Stomach smooth muscle (tissue), 2 donors: ENCODE results near the gene SYNE2.
"Not testable (repeated sequence)": the region's sequence is repeated elsewhere in the genome, so short reads cannot be mapped to it uniquely, and the experiment has no call there.

ENCODE experiments used
- H3K27ac ChIP-seq: one replicate; pipeline ENCODE4 v1.7.0; 2013; ENCODE audit warnings: mild to moderate bottlenecking, low read length, inconsistent platforms
- H3K27me3 ChIP-seq, 2 donors: one replicate each; pipeline ENCODE4 v1.7.0; 2013; ENCODE audit warnings: low read length in 2 of 2; ENCODE audit not compliant: insufficient read depth in 2 of 2, control insufficient read depth in 1 of 2
- H3K36me3 ChIP-seq, 2 donors: one replicate each; pipeline ENCODE4 v1.7.0; 2013; ENCODE audit warnings: low read length in 2 of 2; ENCODE audit not compliant: control insufficient read depth in 2 of 2, insufficient read depth in 2 of 2
- H3K4me1 ChIP-seq: one replicate; pipeline ENCODE4 v1.7.0; 2013; ENCODE audit warnings: low read length; ENCODE audit not compliant: control insufficient read depth, insufficient read depth
- H3K4me3 ChIP-seq, 2 donors: one replicate each; pipeline ENCODE4 v1.7.0; 2013; ENCODE audit warnings: low read length in 2 of 2
- H3K9ac ChIP-seq, 2 donors: one replicate each; pipeline ENCODE4 v1.7.0; 2013; ENCODE audit warnings: low read length in 2 of 2, mild to moderate bottlenecking in 1 of 2
- H3K9me3 ChIP-seq, 2 donors: one replicate each; pipeline ENCODE4 v1.7.0; 2013; ENCODE audit warnings: low read length in 2 of 2; ENCODE audit not compliant: control insufficient read depth in 2 of 2
- donor health status: healthy.
- donor health status: Pancreatic carcinoma.

The SYNE2 gene

GRCh38 chr14:63854330-63854729 lies 1.5 kb downstream of the SYNE2 start:
- Histone ChIP-seq H3K4me1 (peaks cover 3% of the 10 kb centered on the region), H3K27me3 (peaks cover 3 to 15% of the 10 kb centered on the region in 2 donors), H3K9ac (peak overlapping the region in 1 of 2 donors; percentile 51), H3K27ac (no peak overlapping the region), H3K36me3 (no peaks in the 10 kb centered on the region), H3K4me3 (peak overlapping the region; percentile 77 to 84), H3K9me3 (no peaks in the 10 kb centered on the region)

- no peaks in the 10 kb centered on the region for H3K36me3 ChIP-seq
- no peak overlapping the region for H3K27ac ChIP-seq
- H3K9me3 ChIP-seq, result no peaks in the 10 kb centered on the region
- H3K4me3 ChIP-seq, result no peak overlapping the region
- H3K9ac ChIP-seq, result no peak overlapping the region
- peaks cover 3% of the 10 kb centered on the region for H3K4me1 ChIP-seq
- peaks cover 3 to 17% of the 10 kb centered on the region in 2 donors for H3K27me3 ChIP-seq
These were observed 2.5 kb downstream of the SYNE2 start for GRCh38 chr14:63855281-63855680.

- no peak overlapping the region for H3K9ac ChIP-seq
- H3K27me3 ChIP-seq, result peaks cover 3 to 17% of the 10 kb centered on the region in 2 donors
- peaks cover 3% of the 10 kb centered on the region for H3K4me1 ChIP-seq
- no peak overlapping the region for H3K4me3 ChIP-seq
- no peaks in the 10 kb centered on the region for H3K36me3 ChIP-seq
- no peaks in the 10 kb centered on the region for H3K9me3 ChIP-seq
- no peak overlapping the region for H3K27ac ChIP-seq
These were observed 4.7 kb downstream of the SYNE2 start for GRCh38 chr14:63857466-63858030.

GRCh38 chr14:63860146-63860545 lies 7.3 kb downstream of the SYNE2 start:
- no peak overlapping the region for H3K4me3 ChIP-seq
- peaks cover 3 to 16% of the 10 kb centered on the region in 2 donors for H3K27me3 ChIP-seq
- no peak overlapping the region for H3K9ac ChIP-seq
- H3K27ac ChIP-seq, result no peak overlapping the region
- H3K36me3 ChIP-seq, result no peaks in the 10 kb centered on the region
- H3K4me1 ChIP-seq, result no peaks in the 10 kb centered on the region
- no peaks in the 10 kb centered on the region for H3K9me3 ChIP-seq

GRCh38 chr14:63862163-63862562 lies 9.4 kb downstream of the SYNE2 start:
- H3K36me3 ChIP-seq, result no peaks in the 10 kb centered on the region
- H3K9ac ChIP-seq, result no peak overlapping the region
- H3K9me3 ChIP-seq, result no peaks in the 10 kb centered on the region
- H3K4me1 ChIP-seq, result no peaks in the 10 kb centered on the region
- H3K4me3 ChIP-seq, result no peak overlapping the region
- H3K27ac ChIP-seq, result no peak overlapping the region
- H3K27me3 ChIP-seq, result peaks cover 0 to 3% of the 10 kb centered on the region in 2 donors

- H3K27ac ChIP-seq, result no peak overlapping the region
- H3K9me3 ChIP-seq, result no peaks in the 10 kb centered on the region
- H3K9ac ChIP-seq, result no peak overlapping the region
- no peaks in the 10 kb centered on the region for H3K36me3 ChIP-seq
- peaks cover 0 to 3% of the 10 kb centered on the region in 2 donors for H3K27me3 ChIP-seq
- H3K4me3 ChIP-seq, result no peak overlapping the region
- H3K4me1 ChIP-seq, result no peaks in the 10 kb centered on the region
These were observed 10.2 kb downstream of the SYNE2 start for GRCh38 chr14:63863004-63863403.

- H3K27ac ChIP-seq, H3K9ac ChIP-seq, H3K4me1 ChIP-seq, H3K36me3 ChIP-seq, H3K4me3 ChIP-seq, H3K27me3 ChIP-seq, H3K9me3 ChIP-seq: not testable (repeated sequence)
These were observed 12.0 kb downstream of the SYNE2 start for GRCh38 chr14:63864775-63865174.

- Histone ChIP-seq H3K36me3 (no peaks in the 10 kb centered on the region), H3K9ac (no peak overlapping the region), H3K4me3 (no peak overlapping the region), H3K27ac (no peak overlapping the region), H3K27me3 (no peaks in the 10 kb centered on the region), H3K4me1 (peaks cover 2% of the 10 kb centered on the region), H3K9me3 (no peaks in the 10 kb centered on the region)
These were observed 15.4 kb downstream of the SYNE2 start for GRCh38 chr14:63867933-63868921.

- not testable (repeated sequence) for H3K27ac ChIP-seq, H3K27me3 ChIP-seq, H3K36me3 ChIP-seq, H3K9ac ChIP-seq, H3K9me3 ChIP-seq, H3K4me1 ChIP-seq
- peak overlapping the region in 1 of 2 donors; percentile 40 for H3K4me3 ChIP-seq
These were observed 17.3 kb downstream of the SYNE2 start for GRCh38 chr14:63869940-63870752.

- not testable (repeated sequence) for H3K36me3 ChIP-seq, H3K27ac ChIP-seq, H3K4me1 ChIP-seq, H3K27me3 ChIP-seq, H3K9me3 ChIP-seq, H3K9ac ChIP-seq, H3K4me3 ChIP-seq
These were observed 17.9 kb downstream of the SYNE2 start for GRCh38 chr14:63870753-63871037.
